HG02678 (cell line): ENCODE measurements around the gene DNAH6.
"Not testable (repeated sequence)": the region's sequence is repeated elsewhere in the genome, so short reads cannot be mapped to it uniquely, and the experiment has no call there.

Source experiments
- ATAC-seq: cut with Tn5 transposase; IDR thresholded peaks from one replicate; pipeline ENCODE4 v1.9.1; 2021; ENCODE audit warnings: mild to moderate bottlenecking, moderate library complexity; ENCODE audit not compliant: unreplicated experiment

The DNAH6 gene

GRCh38 chr2:84496386-84496785 lies 19.9 kb upstream of the DNAH6 start:
- no peak for ATAC-seq

DNA sequence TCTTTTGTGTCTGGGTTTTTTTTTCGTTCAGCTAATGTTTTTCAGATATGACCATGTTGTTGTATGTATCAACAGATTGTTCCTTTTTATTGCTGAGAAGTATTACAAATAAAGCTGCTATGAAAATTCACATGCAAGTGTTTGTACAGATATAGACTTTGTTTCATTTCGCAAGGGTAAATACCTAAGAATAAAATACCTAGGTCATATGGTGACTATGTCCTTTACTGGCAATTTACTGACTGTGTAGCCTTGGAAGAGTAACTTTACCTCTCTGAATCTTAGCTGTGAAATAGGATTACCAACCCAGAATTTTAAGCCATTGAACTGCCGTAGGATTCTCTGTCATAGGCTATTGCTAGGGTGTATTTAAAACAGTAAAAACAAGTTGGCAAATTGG lies 19.0 kb upstream of the DNAH6 start:
- ATAC-seq = no peak

GRCh38 chr2:84498150-84498799 lies 18.0 kb upstream of the DNAH6 start:
- ATAC-seq = no peak

GRCh38 chr2:84511024-84511423 lies 5.3 kb upstream of the DNAH6 start:
- ATAC-seq = not testable (repeated sequence)

DNA sequence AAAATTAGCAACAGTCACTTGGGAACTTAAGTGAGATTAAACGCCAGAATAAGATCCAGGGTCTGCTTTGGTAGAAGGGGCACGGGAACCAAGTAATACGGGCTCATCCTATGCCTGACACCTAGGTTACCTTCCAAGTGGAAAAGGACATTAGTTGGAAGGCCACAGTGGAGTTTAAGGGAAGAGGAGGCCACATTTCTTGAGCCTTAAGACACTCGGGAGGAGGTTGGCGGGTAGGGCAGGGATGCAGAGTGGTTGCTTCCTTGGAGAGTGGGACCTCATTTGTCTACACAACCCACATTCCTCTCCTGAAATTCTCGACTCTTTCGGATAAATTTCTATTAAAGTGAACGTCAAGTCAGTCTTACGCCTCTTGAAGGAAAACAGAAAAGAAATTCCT lies 510 bp upstream of the DNAH6 start:
- ATAC-seq = no peak

DNA sequence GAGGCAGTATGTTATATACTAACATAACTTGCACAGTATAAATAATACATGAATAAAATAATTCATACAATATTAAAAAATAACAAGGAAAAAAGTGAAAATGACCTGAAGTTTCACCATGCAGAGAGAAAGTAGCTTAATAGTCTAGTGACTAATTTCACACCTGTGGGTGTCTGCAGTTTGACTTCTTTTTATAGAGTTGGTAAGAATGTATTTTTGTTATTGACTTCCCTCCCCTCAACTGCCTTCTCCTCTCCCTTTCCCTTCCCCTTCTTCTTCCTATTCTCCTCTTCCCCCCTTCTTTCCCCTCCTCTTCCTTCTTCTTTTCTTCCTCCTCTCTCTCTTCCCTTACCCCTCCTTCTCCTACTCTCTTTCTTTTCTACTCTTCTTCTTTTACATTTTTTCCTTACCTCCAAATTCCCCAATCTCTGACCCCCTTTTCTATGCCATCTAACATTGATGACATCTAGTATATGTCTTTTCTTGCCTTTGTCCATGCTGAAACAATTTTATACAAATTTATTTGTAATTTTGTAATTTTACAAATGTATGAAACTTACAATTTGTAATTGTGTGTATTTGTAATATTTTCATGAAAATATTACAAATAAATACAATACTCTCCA lies 3.1 kb downstream of the DNAH6 start:
- ATAC-seq = no peak

DNA sequence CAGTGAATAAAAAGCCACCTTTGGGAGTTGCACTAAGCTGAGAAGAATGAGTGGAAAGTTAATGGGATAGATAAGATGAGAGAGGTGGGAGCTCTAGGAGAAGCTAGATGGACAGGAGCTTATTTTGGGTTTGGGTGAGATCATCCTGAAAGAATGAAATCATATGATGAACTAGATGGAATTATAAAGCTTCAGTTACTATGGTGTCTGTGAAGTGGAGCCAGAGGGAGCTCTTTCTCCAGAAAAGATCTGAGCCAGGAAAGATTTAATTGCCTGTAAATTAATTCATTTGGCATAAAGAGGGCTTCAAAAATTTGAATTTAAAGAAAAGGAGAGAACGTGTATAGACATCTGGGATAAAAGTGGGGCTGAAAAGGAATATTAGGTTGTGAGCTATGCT lies 10.3 kb downstream of the DNAH6 start:
- ATAC-seq = no peak

DNA sequence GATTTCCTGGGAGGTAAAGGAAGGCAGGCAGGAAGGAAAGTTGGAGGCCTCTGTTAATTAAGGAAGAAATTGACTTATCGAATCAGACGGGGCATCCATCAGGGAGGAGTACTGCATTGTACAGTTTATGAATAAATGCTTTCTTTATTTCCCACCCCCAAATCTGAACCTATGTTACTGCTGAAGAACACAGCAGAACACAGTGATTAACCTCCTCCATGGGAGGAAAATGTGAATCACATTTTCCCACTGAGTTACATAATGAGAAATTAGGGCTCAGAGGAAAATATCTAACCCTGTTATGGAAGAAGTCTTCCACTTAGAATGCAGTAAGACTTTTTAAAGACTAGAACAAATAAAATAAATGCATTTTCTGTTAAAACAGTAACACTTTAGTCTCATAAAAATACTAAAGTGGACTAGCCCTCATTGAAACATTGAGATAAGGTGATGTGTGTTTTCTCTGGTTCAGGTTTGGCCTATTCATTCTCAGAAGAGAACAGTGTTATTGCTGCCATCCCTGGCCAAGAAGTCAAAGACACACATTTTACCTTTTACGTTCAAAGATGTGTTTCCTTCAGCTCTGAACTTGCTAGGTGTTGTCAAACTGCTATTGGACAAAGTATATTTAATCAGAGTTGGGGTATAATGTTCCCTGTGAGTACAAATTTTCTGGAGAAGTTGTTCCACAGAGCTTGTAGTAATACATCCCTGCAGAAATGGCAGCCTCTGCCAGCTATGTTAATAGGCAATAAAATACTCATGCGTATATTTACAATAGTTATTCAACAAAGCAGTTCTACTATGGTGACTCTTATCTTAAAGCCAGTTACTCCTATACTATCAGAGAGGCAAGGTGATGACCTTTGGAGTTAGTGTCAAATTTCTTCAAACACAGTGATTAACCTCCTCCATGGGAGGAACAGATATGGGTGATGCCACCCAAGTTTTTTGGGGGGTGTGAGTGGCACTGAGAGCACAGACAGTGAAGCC lies 11.1 kb downstream of the DNAH6 start:
- no peak for ATAC-seq

DNA sequence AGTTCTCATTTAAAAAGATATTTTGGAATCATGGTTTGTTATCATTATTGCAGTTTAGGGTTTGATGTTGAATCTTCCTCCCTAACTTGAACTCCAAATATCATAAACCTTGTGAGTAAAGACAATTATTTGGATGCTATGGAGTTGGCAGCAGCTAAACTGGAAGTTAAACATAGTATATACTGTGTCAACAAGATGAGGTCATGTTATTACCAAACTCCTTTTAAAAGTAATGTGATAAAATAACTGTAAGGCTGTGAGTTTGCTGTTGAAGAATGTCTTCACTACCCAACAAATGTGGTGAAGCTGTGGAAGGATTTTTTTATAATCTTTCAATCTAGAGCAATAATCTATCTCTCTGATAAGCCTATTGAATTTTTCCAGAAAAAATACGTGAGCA lies 16.0 kb downstream of the DNAH6 start:
- ATAC-seq = no peak

GRCh38 chr2:84534225-84534624 lies 17.9 kb downstream of the DNAH6 start:
- ATAC-seq = no peak

GRCh38 chr2:84537251-84537650 lies 21.0 kb downstream of the DNAH6 start:
- ATAC-seq = no peak

- no peak for ATAC-seq
These were observed 23.4 kb downstream of the DNAH6 start for GRCh38 chr2:84539729-84540128.

GRCh38 chr2:84545005-84545404 lies 28.7 kb downstream of the DNAH6 start:
- ATAC-seq = no peak

DNA sequence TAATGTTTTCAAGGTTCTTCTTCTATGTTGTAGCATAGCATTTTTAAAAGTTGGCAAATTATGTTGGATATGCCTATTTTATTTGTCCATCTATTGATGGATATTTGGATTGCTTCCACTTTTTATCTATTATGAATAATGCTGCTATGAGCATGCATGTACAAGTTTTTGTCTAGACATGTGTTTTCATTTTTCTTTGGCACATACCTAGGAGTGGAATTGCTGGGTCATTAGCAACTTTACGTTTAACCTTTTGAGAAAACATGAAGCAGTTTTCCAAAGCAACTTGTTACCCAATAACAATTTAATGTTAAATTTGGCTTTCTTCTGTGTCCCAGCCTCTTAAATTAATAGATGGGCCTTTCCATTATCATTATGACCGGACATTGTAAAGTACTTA lies 30.3 kb downstream of the DNAH6 start:
- no peak for ATAC-seq

GRCh38 chr2:84548303-84548702 lies 32.0 kb downstream of the DNAH6 start:
- ATAC-seq = no peak

DNA sequence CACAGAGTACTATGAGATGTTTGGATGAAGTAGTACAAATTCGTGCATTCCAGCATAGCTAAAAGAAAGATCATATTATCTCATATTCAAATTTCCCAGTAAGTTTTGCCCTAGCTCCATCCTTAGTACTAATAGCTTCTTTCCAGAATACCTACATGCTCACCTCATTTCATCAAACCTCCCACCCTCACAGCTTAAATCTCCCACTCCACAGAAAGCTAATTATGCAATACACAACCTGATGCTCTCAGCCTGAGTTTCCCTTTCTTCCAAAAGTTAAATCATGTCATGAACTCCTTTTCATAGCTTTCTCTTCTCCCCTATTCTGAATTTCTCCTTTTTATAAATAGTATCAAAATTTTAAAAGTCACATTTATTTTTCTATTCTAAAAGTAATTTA lies 34.6 kb downstream of the DNAH6 start:
- ATAC-seq = no peak

GRCh38 chr2:84551526-84551925 lies 35.2 kb downstream of the DNAH6 start:
- ATAC-seq = not testable (repeated sequence)

- no peak for ATAC-seq
These were observed 39.9 kb downstream of the DNAH6 start for GRCh38 chr2:84556190-84556589.

DNA sequence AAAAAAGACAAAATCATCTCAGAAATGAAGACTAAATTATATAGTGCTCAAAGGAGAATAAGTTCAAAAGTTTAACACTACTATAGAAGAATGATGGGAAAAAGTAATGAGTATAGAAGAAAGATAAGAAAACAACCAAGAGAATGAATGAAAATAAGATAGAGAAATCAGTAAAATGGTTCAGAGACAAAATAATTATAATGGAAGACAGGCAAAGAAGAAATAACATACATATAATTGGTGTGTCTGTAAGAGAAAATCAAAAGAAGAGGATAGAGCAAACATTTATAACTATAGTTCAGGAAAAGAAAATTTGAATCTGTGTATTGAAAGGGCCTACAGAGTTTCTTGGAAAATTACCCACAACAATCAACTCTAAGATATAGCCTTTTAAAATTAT lies 43.5 kb downstream of the DNAH6 start:
- ATAC-seq = no peak

GRCh38 chr2:84579661-84580060 lies 63.4 kb downstream of the DNAH6 start:
- no peak for ATAC-seq

DNA sequence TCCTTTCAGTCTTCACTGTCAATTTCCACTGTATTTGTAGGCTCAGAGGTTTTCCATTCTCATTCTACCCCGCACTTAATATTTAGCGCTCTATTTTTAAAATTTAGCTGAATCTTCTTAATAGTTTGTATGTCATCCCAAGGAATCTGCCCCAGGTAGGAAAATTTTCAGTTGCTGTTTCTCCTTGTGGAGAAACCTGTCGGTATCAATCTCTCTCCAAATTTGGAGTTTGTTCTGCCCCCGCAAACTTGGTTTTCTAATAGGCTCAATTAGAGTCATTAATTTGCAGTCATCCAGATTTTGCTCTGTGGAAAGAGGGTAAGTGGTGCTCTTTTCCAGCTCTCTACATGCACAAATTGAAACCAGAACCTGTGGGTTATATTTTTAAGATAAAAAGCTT lies 87.6 kb downstream of the DNAH6 start:
- ATAC-seq = no peak

DNA sequence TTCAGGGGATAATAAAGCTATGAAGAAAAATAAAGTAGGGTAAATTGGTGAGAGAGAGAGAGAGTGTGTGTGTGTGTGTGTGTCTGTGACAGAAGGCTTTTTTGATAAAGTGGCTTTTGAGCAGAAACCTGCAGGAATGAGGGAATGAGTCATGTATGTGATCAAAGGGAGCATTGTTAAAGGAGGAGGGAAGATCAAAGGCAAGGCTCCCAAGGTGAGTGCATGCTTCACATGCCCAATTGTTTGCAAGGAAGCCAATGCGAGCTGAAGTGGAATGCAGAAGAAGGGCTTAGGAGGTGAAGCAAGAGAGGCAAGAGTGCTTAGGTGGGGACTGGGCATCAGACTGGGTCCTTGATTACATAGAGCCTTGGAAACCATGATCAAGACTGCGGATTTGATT lies 96.8 kb downstream of the DNAH6 start:
- no peak for ATAC-seq
